Measurements from ENCODE around the gene TIPARP. TPM values are rescaled to one million over a fixed set of nuclear protein-coding genes. Genes with fewer than 3 reads are reported as not detected.

Gene TIPARP
- 57.9 and 59.0 TPM in 2 replicates for total RNA-seq (2014; rRNA removed; shearing (Covaris generic))
- polyA plus RNA-seq (2015; cell fraction: cytosol; rRNA removed): 31.9 and 34.8 TPM in 2 replicates
- polyA plus RNA-seq (2015; cell fraction: nucleus; rRNA removed): 33.0 and 36.8 TPM in 2 replicates

DNA sequence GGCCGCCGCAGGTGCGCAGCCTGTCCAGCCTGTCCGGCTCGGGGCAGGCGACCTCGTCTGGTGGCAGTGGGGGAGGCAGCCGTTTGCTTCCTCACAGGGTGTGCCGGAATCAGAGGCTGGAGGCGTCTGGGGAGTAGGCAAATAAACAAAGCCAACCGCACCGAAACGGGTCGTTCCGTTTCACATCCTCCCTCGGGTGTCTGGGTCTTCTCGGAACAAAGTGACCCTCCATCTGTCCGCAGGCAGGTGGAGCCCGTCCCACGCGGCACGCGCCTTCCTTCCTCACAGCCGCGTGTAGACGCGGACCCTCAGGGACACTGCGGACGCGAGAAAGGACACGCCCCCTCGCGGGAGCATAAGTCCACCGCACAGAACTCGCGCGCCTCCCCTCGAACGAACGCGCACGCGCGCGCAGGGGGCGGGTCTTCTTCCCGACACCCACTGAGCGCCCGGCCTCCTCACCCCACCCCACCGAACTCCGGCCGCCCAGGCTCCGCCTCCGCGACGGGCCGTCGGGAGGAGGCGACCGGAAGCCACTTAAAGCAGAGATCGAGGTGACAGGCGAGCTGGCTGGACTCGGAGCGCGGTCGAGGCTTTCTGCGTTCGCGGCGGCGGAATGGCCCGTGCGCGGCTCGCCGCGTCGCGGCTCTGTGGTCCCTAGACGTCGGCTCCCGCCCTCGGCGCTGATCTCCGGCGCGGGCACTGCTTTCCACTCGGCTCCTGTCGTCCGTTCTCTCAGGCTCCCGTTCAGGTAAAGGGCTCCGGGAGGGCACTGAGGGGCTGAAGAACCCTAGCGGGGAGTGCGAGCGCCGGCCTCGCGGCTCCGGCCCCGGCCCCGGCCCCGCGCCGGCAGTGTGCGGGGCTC, at the start of gene TIPARP:
Gene TIPARP (plus strand): TSS at position 545 of the 865 bp plus-strand sequence. CDS start 3,108 bp downstream, outside the sequence.
- peak; percentile 99 for DNase-seq (ENCODE audit: low read depth)

DNA sequence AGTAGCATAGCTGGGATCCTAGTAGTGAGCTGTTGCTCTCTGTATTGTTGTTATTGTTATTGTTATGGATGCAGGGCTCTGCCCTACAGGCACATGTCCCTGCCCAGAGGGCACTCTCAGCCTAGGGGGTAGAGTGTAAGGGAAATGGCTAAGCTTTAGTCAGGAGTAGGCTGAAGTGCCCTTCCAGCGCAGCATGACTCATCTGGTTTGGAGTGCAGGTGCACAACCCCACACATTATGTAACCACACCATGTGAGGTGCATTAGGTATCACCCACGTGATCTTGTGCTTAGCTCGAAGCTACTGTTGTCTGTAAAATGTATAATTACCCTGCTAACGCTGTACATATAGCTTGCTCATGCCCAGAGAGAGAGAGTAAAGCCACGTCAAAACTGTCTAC, 48.3 kb upstream of the TIPARP start:
- peak; percentile 87 for DNase-seq (ENCODE audit: low read depth)

- DNase-seq (ENCODE audit: low read depth): peak; percentile 46
These were observed 46.3 kb upstream of the TIPARP start for GRCh38 chr3:156627946-156628569.

- no peak for DNase-seq (ENCODE audit: low read depth)
These were observed 45.4 kb upstream of the TIPARP start for GRCh38 chr3:156628836-156629618.

- DNase-seq (ENCODE audit: low read depth): peak; percentile 83
These were observed 44.2 kb upstream of the TIPARP start for GRCh38 chr3:156630081-156630772.

- DNase-seq (ENCODE audit: low read depth): no peak
These were observed 43.7 kb upstream of the TIPARP start for GRCh38 chr3:156630773-156631093.

- DNase-seq (ENCODE audit: low read depth): no peak
These were observed 43.1 kb upstream of the TIPARP start for GRCh38 chr3:156631323-156631722.

GRCh38 chr3:156632601-156633000, 41.8 kb upstream of the TIPARP start:
- DNase-seq (ENCODE audit: low read depth): no peak

GRCh38 chr3:156633335-156633734, 41.1 kb upstream of the TIPARP start:
- no peak for DNase-seq (ENCODE audit: low read depth)

DNA sequence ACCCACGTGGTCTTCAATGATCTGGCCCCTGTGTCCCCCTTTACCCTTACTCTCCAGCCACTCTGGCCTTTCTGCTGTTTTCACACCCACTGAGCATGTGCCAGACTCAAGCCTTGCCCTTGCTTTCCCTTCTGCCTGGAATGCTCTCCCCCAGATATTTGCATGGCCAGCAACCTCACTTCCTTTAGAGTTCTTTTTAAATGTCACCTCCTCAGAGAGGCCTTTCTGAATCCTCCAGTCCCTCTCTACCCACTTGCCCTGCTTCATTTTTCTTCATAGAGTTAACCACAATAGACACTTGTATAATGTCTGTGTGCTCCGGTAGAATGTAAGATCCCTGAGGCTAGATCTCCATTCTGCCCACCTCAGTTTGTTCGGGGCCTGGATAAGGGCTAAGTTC, 39.4 kb upstream of the TIPARP start:
- DNase-seq (ENCODE audit: low read depth): no peak

GRCh38 chr3:156635973-156636372, 38.4 kb upstream of the TIPARP start:
- DNase-seq (ENCODE audit: low read depth): no peak

DNA sequence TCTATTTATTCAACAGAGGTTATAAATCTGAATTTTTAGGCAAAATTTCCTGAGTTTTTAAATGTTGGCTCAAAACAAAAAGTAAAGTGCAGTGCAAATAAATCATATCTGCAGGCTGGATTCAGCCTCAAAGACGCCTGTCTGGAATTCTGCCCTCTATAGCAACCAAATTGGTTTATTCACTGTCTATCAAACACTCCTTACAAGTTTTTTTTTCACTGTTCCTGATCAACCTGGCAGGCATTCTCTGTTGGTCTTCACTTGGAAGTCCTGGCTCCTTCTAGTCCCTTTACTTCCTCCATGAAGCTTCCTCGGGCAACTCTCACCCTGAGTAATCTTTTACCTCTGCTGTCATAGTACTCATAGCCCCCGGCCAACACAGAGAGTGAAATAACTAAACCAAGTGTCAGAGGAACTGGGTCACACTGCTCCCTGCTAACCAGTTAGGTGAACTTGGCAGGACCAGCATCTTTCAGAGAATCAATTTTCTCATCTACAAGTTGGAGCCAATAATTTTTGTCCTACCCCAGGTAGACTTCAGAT, 36.8 kb upstream of the TIPARP start:
- no peak for DNase-seq (ENCODE audit: low read depth)

DNA sequence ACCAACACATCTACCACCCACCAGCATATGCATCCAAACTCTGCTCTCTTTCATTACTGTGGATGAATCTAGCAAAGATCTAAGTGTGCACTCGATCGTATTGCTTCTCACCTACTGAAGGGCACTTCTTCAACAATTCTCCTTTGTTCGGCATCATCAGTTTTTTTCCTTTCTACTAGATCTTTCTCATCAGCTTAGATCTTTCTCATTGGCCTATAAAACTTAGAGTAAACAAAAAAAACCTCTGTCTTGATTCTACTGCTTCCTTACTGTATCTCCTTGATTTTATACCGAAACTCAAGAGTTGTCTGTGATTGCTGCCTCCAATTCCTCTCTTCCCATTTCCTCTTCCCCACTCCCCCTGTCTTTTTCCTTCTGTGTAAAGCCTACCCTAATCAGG, 36.1 kb upstream of the TIPARP start:
- no peak for DNase-seq (ENCODE audit: low read depth)

DNA sequence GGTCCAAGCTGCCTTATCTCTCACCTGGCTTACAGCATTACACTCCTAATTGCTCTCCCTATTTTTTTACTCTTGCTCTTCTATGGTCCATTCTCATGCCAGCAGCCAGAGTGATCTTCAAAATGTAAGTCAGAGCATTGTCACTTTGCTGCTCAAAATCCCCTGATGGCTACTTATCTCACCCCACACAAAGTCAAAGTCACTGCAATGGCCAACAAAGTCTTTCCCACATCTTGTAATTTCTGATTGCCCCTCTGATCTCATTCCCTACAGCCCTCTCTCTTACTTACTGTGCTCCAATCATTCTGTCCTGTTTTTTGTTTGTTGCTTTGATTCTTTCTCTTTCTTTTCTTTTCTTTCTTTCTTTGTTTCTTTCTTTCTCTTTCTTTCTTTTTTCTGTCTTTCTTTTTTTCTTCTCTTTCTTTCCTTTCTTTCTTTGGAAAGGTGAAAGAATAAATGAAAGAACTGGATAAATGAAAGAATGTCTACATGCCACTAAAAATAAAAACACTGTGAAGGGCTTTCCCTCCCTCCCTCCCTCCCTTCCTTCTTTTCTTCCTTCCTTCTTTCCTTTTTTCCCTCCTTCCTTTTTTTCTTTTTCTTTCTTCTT, 34.9 kb upstream of the TIPARP start:
- no peak for DNase-seq (ENCODE audit: low read depth)

GRCh38 chr3:156641618-156641975, 32.8 kb upstream of the TIPARP start:
- no peak for DNase-seq (ENCODE audit: low read depth)

DNA sequence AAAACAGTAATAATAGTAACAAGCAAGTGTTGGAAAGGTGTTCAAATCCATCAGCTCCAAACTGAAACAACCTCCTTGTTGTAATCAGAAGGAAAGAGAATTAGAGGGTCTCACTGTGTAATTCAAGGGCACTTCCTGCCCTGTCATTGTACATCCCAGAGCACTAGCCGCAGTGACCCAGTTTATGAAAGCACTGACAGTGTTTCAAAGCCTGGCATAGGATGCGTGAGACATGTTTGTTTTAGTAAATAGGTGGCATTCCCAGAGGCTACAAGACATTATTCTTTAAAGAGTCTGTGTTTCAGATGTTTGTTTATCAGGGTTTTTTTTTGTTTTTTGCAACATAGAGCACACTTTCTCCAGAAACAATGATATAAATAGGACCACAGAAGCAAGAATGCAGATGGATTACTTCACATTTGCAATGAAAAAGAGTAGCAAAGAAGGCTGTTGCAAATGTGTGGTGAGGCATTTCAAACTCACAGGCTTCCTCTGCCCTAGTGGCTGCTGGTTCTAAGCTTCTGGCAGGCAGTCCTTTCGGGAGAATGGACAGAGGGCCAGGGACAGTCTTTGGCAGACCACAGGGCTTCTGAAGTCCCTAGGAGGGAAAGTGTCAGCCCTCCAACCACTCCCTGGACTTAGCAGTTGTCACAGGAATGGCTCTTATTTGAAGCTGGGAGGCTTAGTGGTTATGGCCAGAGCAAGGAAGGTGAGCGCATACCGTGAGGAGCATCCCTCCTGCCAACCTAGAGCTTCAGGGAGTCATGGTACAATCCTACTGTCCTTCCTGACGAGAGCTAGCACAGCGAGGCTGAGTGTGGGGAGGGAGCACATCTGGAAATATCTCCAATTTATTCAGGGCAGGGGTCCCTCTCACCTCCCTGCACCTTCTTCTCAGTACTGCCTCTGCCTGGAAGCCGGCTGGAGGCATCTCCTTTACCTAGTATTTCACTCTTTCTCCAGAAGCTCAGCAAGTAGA, 31.4 kb upstream of the TIPARP start:
- DNase-seq (ENCODE audit: low read depth): no peak

DNA sequence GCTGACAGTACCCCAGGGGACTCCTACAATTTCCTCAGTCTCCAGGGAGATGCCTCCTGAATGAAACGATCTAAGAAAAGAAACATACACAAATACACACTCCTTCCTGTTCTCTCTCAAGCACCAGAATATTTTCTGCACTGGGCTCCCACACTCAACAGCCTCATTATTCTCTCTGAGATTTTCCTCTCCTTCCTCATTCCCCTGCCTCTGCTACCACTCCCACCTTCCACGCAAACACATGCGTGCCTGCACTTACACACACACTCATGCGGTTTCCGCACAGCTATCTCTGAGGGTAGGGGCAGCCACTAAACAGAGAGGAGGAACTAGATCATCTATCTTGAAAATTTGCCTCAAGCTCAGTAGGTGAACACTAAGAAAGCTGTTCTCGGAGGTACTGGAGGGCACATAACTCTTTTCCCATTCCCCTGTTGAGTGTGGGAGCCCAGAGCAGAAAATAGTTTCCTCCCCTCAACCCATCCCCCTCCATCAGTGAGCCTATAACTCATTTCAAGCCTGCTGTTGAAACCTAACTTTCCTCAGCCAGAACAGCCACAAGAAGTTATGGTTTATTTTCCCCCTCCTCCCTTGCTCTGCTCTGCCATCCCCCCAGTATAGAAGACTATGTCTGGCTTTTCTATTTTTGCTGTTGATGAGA, 30.5 kb upstream of the TIPARP start:
- no peak for DNase-seq (ENCODE audit: low read depth)

DNA sequence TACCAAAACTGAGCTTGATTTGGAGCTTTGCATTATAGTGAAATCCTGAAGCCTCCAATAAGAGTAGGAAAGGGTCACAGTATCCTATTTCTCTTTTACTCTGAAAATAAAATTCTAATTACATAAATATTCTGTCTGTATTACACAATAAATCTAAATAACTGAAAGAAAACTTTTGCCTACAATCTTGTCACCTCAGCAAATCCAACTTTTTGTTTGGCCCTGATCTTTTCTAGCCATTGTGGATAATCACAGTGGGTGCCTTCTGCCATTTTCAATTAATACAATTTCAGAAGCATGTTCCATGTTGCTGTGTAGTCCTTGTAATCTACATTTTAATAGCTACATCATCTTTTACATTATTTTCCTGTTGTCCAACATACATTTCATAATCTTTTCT, 29.4 kb upstream of the TIPARP start:
- DNase-seq (ENCODE audit: low read depth): no peak

DNA sequence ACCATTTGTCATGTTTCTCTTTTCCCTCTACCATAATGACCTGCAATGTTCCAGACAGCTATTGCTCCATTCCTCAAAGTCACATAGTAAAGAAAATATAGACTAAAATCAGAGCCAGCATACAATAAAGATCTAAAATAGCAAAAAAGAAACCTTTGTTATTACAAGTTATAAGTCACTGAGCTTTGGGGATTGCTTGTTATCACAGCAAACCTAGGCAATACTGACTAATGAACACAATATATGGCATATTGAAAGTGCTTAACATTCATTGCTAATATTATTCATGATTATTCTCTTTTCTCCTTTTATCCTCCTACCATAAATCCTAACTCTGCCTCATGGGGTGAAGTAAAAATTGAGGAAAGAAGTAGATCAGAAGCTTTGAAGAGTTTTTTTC, 27.4 kb upstream of the TIPARP start:
- no peak for DNase-seq (ENCODE audit: low read depth)

All from HT1080 (cell line).